ENCODE measurements around the gene DAPK2.

DAPK2 gene

GRCh38 chr15:63974021-63974420 lies 72.3 kb downstream of the DAPK2 start:
- no peak for TF ChIP-seq PKNOX1 (IDR thresholded peaks at IDR 0.05)
- no peak for TF ChIP-seq SUZ12 (IDR thresholded peaks at IDR 0.05)
- no peak for TF ChIP-seq NFRKB (IDR thresholded peaks at IDR 0.05)
- TF ChIP-seq SP1 (IDR thresholded peaks at IDR 0.05), result no peak
- TF ChIP-seq FOXM1 (IDR thresholded peaks at IDR 0.05; ENCODE audit: borderline replicate concordance), result no peak
- ChIA-PET CTCF (no interaction called here), POLR2A (no interaction called here)
- no peak for DNase-seq (ENCODE audit: extremely low spot score)

DNA sequence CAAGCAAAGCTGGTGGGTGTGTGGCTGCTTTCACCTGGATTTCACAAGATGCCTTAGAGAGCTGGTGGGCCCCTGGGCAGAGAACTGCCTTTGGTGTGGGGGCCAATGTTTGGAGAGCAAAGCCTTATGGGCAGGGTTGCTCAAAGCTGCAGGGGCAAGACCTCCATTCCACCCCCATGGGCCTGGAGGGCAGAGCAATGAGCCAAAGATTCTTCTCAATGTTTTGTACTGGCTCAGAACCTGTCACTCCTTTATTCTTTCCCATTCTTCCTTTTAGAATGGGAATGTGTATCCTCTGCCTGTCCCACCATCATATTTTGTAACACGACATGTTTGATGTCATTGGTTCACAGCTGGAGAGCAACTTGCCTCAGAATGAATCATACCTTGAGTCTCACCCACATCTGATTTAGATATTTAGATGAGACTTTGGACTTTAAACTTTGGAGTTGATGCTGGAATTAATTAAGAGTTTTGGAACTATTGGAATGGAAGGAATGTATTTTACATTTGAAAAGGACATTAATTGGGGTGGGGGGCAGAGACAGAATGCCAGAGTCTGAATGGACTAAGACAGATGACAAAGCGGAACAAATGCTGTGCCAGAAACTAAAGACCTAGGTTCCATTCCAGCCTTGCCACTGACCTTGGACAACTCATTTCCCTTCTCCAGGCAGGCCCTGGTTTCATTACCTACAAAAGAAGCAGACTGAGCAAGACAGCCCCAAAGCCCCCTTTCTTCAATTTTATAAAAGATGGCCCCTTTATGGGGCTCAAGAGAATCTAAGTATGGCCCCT lies 72.9 kb downstream of the DAPK2 start:
- POLR2A ChIA-PET, result no interaction called here
- CTCF ChIA-PET, result interaction anchor here (0.6 kb wide), 1 partner anchor 693 kb away, joined by 4 read pairs; no protein-coding TSS in a partner anchor
- no peak for TF ChIP-seq CTBP1 (IDR thresholded peaks at IDR 0.05; ENCODE audit: borderline replicate concordance)
- no peak for TF ChIP-seq HDGF (IDR thresholded peaks at IDR 0.05; ENCODE audit: borderline replicate concordance)
- no peak for TF ChIP-seq ZNF384 (IDR thresholded peaks at IDR 0.05)
- no peak for DNase-seq (ENCODE audit: extremely low spot score)

- CTCF ChIA-PET, result interaction anchor here (0.6 kb wide), 1 partner anchor 693 kb away, joined by 4 read pairs; no protein-coding TSS in a partner anchor
- DNase-seq (ENCODE audit: extremely low spot score), result no peak
- no peak for TF ChIP-seq SUZ12 (IDR thresholded peaks at IDR 0.05)
- no peak for TF ChIP-seq FOXM1 (IDR thresholded peaks at IDR 0.05; ENCODE audit: borderline replicate concordance)
- no peak for TF ChIP-seq ELF4 (IDR thresholded peaks at IDR 0.05)
- no peak for TF ChIP-seq L3MBTL2 (conservative IDR thresholded peaks at IDR 0.05)
- no peak for TF ChIP-seq ZNF384 (IDR thresholded peaks at IDR 0.05)
- TF ChIP-seq ARNT (IDR thresholded peaks at IDR 0.05), result no peak
- no peak for TF ChIP-seq SP1 (IDR thresholded peaks at IDR 0.05)
- no peak for TF ChIP-seq PKNOX1 (IDR thresholded peaks at IDR 0.05)
- TF ChIP-seq NFRKB (IDR thresholded peaks at IDR 0.05), result no peak
- no peak for TF ChIP-seq FOXK2 (IDR thresholded peaks at IDR 0.05)
- TF ChIP-seq FOXA1 (IDR thresholded peaks at IDR 0.05), result no peak
- no peak for TF ChIP-seq TARDBP (IDR thresholded peaks at IDR 0.05)
- no peak for TF ChIP-seq CTBP1 (IDR thresholded peaks at IDR 0.05; ENCODE audit: borderline replicate concordance)
- no peak for TF ChIP-seq BHLHE40 (IDR thresholded peaks at IDR 0.05; ENCODE audit: borderline replicate concordance)
- TF ChIP-seq LEF1 (IDR thresholded peaks at IDR 0.05; ENCODE audit: borderline replicate concordance), result no peak
- no peak for TF ChIP-seq HDGF (IDR thresholded peaks at IDR 0.05; ENCODE audit: borderline replicate concordance)
- POLR2A ChIA-PET, result no interaction called here
Measured at GRCh38 chr15:63972801-63973200, 73.5 kb downstream of the DAPK2 start.

GRCh38 chr15:63971904-63972303 lies 74.4 kb downstream of the DAPK2 start:
- ChIA-PET POLR2A (no interaction called here), CTCF (no interaction called here)
- no peak for TF ChIP-seq PKNOX1 (IDR thresholded peaks at IDR 0.05)
- no peak for TF ChIP-seq HDGF (IDR thresholded peaks at IDR 0.05; ENCODE audit: borderline replicate concordance)
- TF ChIP-seq NFRKB (IDR thresholded peaks at IDR 0.05), result no peak
- no peak for DNase-seq (ENCODE audit: extremely low spot score)

- POLR2A ChIA-PET, result no interaction called here
- DNase-seq (ENCODE audit: extremely low spot score), result no peak
- TF ChIP-seq SUZ12 (IDR thresholded peaks at IDR 0.05), result no peak
- no peak for TF ChIP-seq LEF1 (IDR thresholded peaks at IDR 0.05; ENCODE audit: borderline replicate concordance)
- no peak for TF ChIP-seq FOXK2 (IDR thresholded peaks at IDR 0.05)
- TF ChIP-seq ELF4 (IDR thresholded peaks at IDR 0.05), result no peak
- no peak for TF ChIP-seq PKNOX1 (IDR thresholded peaks at IDR 0.05)
- TF ChIP-seq CTBP1 (IDR thresholded peaks at IDR 0.05; ENCODE audit: borderline replicate concordance), result no peak
- no peak for TF ChIP-seq FOXM1 (IDR thresholded peaks at IDR 0.05; ENCODE audit: borderline replicate concordance)
- no peak for TF ChIP-seq NFRKB (IDR thresholded peaks at IDR 0.05)
- no peak for TF ChIP-seq L3MBTL2 (conservative IDR thresholded peaks at IDR 0.05)
- no peak for TF ChIP-seq BHLHE40 (IDR thresholded peaks at IDR 0.05; ENCODE audit: borderline replicate concordance)
- no peak for TF ChIP-seq FOXA1 (IDR thresholded peaks at IDR 0.05)
- TF ChIP-seq SP1 (IDR thresholded peaks at IDR 0.05), result no peak
- no peak for TF ChIP-seq TARDBP (IDR thresholded peaks at IDR 0.05)
- TF ChIP-seq ARNT (IDR thresholded peaks at IDR 0.05), result no peak
- TF ChIP-seq HDGF (IDR thresholded peaks at IDR 0.05; ENCODE audit: borderline replicate concordance), result no peak
- CTCF ChIA-PET, result interaction anchor here (1.5 kb wide), 1 partner anchor 26 kb away, joined by 4 read pairs; no protein-coding TSS in a partner anchor
Measured at GRCh38 chr15:63971427-63971805, 74.9 kb downstream of the DAPK2 start.

All from HEK293T (cell line).